ENCODE data around the gene SEPHS2. TPM values are rescaled to one million over a fixed set of nuclear protein-coding genes. Genes with fewer than 3 reads are reported as not detected.

The SEPHS2 gene
- total RNA-seq, 4 donors from 2014 or later: 34.5 to 41.3 (median 39.9) TPM

DNA sequence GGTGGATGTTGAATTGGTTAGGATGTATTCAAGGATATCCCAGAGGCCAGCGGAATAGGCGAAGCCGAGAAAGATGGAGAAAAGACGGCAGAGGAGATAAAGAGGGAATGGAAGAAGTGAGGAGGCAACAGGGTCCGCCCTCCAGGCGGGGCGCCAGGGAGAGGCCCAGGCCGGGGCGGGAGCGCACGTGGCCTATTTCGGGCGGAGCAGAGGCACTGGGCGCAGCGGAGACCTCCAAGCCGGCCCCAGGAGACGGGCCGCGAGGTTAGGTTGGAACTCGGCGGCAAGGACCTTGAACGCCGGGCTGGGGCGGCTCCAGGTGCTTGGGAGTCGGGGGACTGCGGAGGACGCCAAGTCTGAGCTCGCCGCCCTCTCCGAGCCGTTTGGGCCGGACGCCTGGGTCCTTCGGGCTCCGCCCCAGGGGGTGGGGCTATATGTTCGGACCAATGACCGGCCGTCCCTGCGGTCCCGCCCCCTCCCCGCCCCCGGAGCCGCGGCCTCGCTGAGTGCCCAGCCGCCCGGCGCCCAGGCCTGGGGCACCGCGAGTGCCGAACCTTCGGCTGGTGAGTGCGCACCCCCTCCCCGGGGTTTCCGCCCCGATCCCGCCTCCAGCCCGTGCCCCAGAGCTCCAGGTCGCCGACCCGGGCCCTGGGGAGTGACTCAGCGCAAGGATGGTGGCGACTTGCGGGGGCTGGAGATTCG is 38.4 kb downstream of the SEPHS2 start, which contains the start of gene ZNF771:
Gene ZNF771 (plus strand): TSS at position 505 of the 702 bp plus-strand sequence. CDS start 448 bp downstream, outside the sequence.
- no peaks in the 10 kb centered on the region for H3K36me3 ChIP-seq
- DNase-seq: peak; percentile 95
- intact Hi-C loops (cut with DNase I): no loop called here
- 0% methylated on average over 26 to 27 of the region's 65 CpGs for WGBS, 2 donors
- H3K27me3 ChIP-seq: no peaks in the 10 kb centered on the region
- H3K9me3 ChIP-seq: no peaks in the 10 kb centered on the region
- peak within 1 kb of the TSS; percentile 71 to 72 (median 72) for H3K4me3 ChIP-seq (replicated peaks in 1 of 3)
- peaks cover 5 to 19% of the 10 kb centered on the region in 2 donors for H3K4me1 ChIP-seq
- TF ChIP-seq POLR2A (IDR thresholded peaks at IDR 0.05): peak in 1 of 2 donors; percentile 63
- TF ChIP-seq, protein P1, sequence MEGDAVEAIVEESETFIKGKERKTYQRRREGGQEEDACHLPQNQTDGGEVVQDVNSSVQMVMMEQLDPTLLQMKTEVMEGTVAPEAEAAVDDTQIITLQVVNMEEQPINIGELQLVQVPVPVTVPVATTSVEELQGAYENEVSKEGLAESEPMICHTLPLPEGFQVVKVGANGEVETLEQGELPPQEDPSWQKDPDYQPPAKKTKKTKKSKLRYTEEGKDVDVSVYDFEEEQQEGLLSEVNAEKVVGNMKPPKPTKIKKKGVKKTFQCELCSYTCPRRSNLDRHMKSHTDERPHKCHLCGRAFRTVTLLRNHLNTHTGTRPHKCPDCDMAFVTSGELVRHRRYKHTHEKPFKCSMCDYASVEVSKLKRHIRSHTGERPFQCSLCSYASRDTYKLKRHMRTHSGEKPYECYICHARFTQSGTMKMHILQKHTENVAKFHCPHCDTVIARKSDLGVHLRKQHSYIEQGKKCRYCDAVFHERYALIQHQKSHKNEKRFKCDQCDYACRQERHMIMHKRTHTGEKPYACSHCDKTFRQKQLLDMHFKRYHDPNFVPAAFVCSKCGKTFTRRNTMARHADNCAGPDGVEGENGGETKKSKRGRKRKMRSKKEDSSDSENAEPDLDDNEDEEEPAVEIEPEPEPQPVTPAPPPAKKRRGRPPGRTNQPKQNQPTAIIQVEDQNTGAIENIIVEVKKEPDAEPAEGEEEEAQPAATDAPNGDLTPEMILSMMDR (IDR thresholded peaks at IDR 0.05): no peak
- H3K27ac ChIP-seq: peak within 1 kb of the TSS; percentile 51 to 72 (median 56)

DNA sequence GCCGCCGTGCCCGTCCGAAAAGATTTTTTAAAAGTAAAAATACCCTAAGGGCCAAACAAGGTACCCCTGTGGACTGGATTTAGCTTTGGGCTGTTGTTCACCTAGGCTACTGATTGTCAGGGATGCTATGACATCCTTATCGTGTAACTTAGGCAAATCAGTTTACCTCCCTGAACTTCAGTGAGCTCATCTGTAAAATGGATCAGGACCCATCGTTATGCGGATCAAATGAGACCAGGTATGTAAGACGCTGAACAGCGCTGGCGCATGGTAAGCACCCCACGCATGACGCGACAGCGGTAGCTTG is 38.9 kb downstream of the SEPHS2 start:
- WGBS, 2 donors: 17 to 21% methylated on average over 14 of the region's 14 CpGs
- DNase-seq: no peak
- peak overlapping the region; percentile 51 to 72 (median 56) for H3K27ac ChIP-seq
- H3K36me3 ChIP-seq: no peaks in the 10 kb centered on the region
- H3K4me1 ChIP-seq: peaks cover 5 to 19% of the 10 kb centered on the region in 2 donors
- peak overlapping the region in 2 of 3 donors; percentile 72 for H3K4me3 ChIP-seq (replicated peaks in 1 of 3)
- TF ChIP-seq POLR2A (IDR thresholded peaks at IDR 0.05): no peak
- TF ChIP-seq, protein P1 (IDR thresholded peaks at IDR 0.05): no peak
- H3K9me3 ChIP-seq: no peaks in the 10 kb centered on the region
- H3K27me3 ChIP-seq: no peaks in the 10 kb centered on the region
- intact Hi-C loops (cut with DNase I): no loop called here

DNA sequence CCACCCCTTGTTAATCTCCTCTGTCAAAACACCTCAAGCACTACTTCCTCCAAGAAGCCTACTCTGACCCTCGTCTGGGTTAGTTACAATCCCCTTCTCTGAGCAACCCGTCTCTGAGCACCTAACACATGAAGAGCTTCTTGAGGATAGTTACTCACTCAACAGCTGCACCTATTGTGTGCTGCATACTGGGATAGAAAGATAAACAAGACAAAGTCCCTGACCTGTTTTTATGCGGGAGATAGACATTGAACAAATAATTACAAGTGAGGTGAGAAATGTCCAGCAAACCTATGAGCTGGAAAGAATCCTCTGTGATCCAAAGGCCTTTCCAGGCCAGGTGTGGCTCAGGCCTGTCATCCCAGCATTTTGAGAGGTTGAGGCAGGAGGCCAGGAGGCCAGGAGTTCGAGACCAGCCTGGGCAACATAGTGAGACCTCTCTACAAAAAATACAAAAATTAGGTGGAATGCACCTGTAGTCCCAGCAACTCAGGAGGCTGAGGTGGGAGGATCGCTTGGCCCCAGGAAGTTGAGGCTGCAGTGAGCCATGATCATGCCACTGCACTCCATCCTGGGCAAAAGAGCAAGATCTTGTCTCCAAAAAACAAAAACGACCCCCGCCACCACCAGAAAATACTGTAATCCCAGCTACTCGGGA is 43.8 kb downstream of the SEPHS2 start:
- intact Hi-C loops (cut with DNase I): no loop called here

DNA sequence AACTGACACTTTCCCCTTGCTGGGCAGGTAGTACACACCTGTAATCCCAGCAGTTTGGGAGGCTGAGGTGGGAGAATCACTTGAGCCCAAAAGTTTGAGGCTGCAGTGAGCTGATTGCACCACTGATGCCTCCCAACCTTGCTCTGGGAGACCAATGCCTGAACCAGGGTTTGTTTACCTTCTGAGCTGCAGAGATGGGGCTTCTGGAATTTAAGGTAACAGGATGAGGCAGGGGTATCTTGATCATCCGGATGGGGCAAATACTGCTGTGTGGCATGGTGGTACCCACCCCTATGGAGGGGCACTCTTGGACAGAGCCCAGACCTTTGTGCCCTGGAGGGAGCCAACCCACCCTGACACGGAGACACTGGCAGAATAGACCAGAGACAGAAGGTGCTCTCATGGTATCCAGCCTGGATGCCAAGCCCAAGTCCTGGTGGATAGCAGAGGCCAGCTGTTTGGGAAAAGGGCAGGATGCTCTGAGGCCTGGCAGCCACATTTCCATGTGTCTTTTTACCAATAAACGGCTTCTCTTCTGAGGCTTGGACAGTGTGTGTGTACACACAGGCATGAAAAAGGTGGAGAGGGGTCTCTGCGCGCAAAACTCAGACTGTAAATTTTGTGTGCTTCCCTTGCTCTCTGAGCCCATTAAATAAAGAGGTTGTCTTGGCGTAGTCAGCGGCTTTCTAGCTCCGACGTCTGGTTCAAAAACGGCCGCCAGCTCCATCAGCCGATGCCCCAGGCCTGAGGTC is 46.1 kb downstream of the SEPHS2 start:
- H3K9me3 ChIP-seq: no peaks in the 10 kb centered on the region
- peaks cover 11 to 26% of the 10 kb centered on the region in 2 donors for H3K4me1 ChIP-seq
- no peaks in the 10 kb centered on the region for H3K27me3 ChIP-seq
- peak overlapping the region; percentile 79 to 80 (median 80) for H3K27ac ChIP-seq
- TF ChIP-seq, protein P1 (IDR thresholded peaks at IDR 0.05): no peak
- TF ChIP-seq POLR2A (IDR thresholded peaks at IDR 0.05): no peak
- DNase-seq: no peak
- intact Hi-C loops (cut with DNase I): no loop called here
- H3K4me3 ChIP-seq (replicated peaks in 1 of 3): peak overlapping the region; percentile 39 to 64 (median 51)
- H3K36me3 ChIP-seq: peaks cover 10 to 11% of the 10 kb centered on the region in 2 donors
- 19 to 34% methylated on average over 12 of the region's 12 CpGs for WGBS, 2 donors

More for the DNA sequence above, 43.8 kb downstream of the SEPHS2 start:
- no peaks in the 10 kb centered on the region for H3K27me3 ChIP-seq
- H3K36me3 ChIP-seq: peaks cover 10 to 11% of the 10 kb centered on the region in 2 donors
- H3K27ac ChIP-seq: no peak overlapping the region
- H3K4me1 ChIP-seq: peaks cover 6 to 16% of the 10 kb centered on the region in 2 donors
- DNase-seq: no peak
- TF ChIP-seq POLR2A (IDR thresholded peaks at IDR 0.05): no peak
- WGBS, 2 donors: 71 to 72% methylated on average over 8 of the region's 8 CpGs
- no peaks in the 10 kb centered on the region for H3K9me3 ChIP-seq
- no peak overlapping the region for H3K4me3 ChIP-seq (replicated peaks in 1 of 3)

DNA sequence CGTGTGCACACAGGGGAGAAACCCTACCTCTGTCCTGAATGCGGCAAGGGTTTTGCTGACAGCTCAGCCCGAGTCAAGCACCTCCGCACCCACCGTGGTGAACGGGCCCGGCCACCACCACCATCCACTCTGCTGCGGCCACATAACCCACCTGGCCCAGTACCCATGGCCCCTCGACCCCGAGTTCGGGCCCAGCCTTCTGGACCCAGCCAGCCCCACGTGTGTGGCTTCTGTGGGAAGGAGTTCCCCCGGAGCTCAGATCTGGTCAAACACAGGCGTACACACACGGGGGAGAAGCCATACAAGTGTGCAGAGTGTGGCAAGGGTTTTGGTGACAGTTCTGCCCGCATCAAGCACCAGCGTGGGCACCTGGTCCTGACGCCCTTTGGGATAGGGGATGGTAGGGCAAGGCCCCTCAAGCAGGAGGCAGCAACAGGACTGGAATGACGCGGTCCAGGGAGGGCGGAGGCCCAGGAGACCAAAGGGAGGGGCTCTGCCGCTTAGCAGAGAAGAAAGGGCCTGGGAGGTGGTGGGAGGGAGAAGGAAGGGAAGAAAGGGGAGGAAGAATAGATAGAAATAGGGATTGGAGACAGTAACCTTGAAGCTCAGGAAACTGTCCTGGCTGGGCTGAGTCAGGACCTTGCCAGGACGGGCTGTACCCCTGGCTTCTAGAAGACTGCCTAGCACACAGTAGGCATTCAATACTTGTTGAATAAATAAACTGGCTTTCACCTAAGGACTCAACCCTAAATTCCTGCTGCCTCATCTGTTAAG is 46.8 kb downstream of the SEPHS2 start:
- Histone ChIP-seq H3K4me1 (peaks cover 11 to 33% of the 10 kb centered on the region in 2 donors), H3K27me3 (no peaks in the 10 kb centered on the region), H3K36me3 (peaks cover 10 to 11% of the 10 kb centered on the region in 2 donors), H3K4me3 (replicated peaks in 1 of 3) (no peak overlapping the region), H3K9me3 (no peaks in the 10 kb centered on the region), H3K27ac (no peak overlapping the region)
- TF ChIP-seq POLR2A (IDR thresholded peaks at IDR 0.05): no peak
- TF ChIP-seq, protein P1 (IDR thresholded peaks at IDR 0.05): no peak
- intact Hi-C loops (cut with DNase I): no loop called here
- 86% methylated on average over 17 to 21 of the region's 23 CpGs for WGBS, 2 donors
- no peak for DNase-seq

Measured in thyroid gland (tissue), 4 donors.